ENCODE results near the gene LRP8. TPM values are rescaled to one million over a fixed set of nuclear protein-coding genes. Genes with fewer than 3 reads are reported as not detected.

Gene LRP8
- total and polyA plus RNA-seq, 2 donors (not counting 3 experiments of a cell fraction or from before 2014, with no cell fraction given), result 40.9 to 62.2 TPM

DNA sequence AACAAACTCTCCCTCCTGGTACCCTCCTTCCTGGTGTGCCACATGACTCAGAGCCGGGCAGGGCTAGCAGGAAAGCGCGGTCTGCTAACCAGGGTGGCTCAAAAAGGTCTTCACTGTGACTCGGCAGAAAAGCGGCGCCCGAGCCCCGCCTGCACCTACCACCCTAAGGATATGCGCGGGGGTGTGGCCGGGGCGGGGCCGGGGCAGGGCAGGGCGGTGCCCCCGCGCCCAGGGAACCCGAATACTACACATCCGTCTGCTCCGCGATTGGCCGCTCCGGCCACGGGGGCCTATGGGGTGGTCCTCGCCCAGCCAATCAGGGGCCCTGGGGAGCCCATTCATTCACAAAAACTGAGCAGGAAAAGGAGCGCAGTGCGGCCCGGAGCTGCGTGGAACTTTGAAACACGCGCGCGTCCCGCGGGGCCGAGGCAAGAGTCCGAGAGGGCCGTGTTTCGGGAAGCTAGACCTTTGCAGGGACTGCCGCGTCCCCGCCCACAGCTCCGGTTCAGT is 1.7 kb downstream of the LRP8 start:
- Histone ChIP-seq H3K9me3 (replicated peaks; ENCODE audit: control insufficient read depth, insufficient read depth, low read length) (no peaks in the 10 kb centered on the region), H3K9ac (replicated peaks; ENCODE audit: extremely low read depth, insufficient read depth, low read length) (peak overlapping the region; percentile 85), H3K4me3 (replicated peaks in 1 of 3; ENCODE audit: insufficient read depth in 1 of 3, low read depth in 1 of 3, low read length in 3 of 3) (peak overlapping the region; percentile 53 to 83 (median 79)), H3K4me2 (ENCODE audit: insufficient read depth, low read length) (peak overlapping the region; percentile 25), H3K36me3 (ENCODE audit: control insufficient read depth in 2 of 2, extremely low read depth in 1 of 2, insufficient read depth in 2 of 2, low read length in 2 of 2) (no peaks in the 10 kb centered on the region), H3K27ac (ENCODE audit: insufficient read depth, low read depth, low read length) (peak overlapping the region; percentile 81), H3K9me1 (replicated peaks; ENCODE audit: control insufficient read depth, extremely low read depth, insufficient read depth, low read length) (no peaks in the 10 kb centered on the region), H3K79me2 (ENCODE audit: control insufficient read depth, insufficient read depth, low read length) (peaks cover 51% of the 10 kb centered on the region), H4K20me1 (replicated peaks; ENCODE audit: control insufficient read depth, extremely low read depth, insufficient read depth, low read length) (no peaks in the 10 kb centered on the region), H3K4me1 (ENCODE audit: control insufficient read depth, extremely low read depth, insufficient read depth, low read length) (peaks cover 16% of the 10 kb centered on the region), H2AFZ (ENCODE audit: low read depth, low read length) (peak overlapping the region; percentile 95), H3K27me3 (ENCODE audit: control insufficient read depth in 2 of 2, insufficient read depth in 2 of 2, low read length in 2 of 2) (no peaks in the 10 kb centered on the region)
- CTCF ChIA-PET, result interaction anchor here (0.7 to 2.2 kb wide), 3 partner anchors 9 to 69 kb away, joined by 3 to 8 read pairs (median 3); no protein-coding TSS in a partner anchor
- dilution Hi-C loops (cut with MboI; ENCODE audit: extremely low pct_ligation_motif_present, low sequenced_read_pairs), result no loop called here
- peak; percentile 96 for FAIRE-seq
- peak; percentile 62 for TF ChIP-seq POLR2AphosphoS5 (IDR thresholded peaks at IDR 0.05; ENCODE audit: insufficient read depth, low read depth, low read length)
- TF ChIP-seq MYC (IDR thresholded peaks at IDR 0.05; ENCODE audit: low read depth, low read length), result no peak
- TF ChIP-seq POLR2A (IDR thresholded peaks at IDR 0.05; ENCODE audit: low read depth, low read length), result peak; percentile 76
- intact Hi-C loops (cut with micrococcal nuclease), result loop anchor here (1.0 to 2.0 kb wide), 4 partner anchors 33 to 129 kb away; partner anchors contain the start of genes CPT2 and MAGOH
- no TSS peak for BruUV-seq (replicated peaks)
- POLR2A ChIA-PET, result no interaction called here
- peak; percentile 81 for DNase-seq (ENCODE audit: low read depth, low spot score)

DNA sequence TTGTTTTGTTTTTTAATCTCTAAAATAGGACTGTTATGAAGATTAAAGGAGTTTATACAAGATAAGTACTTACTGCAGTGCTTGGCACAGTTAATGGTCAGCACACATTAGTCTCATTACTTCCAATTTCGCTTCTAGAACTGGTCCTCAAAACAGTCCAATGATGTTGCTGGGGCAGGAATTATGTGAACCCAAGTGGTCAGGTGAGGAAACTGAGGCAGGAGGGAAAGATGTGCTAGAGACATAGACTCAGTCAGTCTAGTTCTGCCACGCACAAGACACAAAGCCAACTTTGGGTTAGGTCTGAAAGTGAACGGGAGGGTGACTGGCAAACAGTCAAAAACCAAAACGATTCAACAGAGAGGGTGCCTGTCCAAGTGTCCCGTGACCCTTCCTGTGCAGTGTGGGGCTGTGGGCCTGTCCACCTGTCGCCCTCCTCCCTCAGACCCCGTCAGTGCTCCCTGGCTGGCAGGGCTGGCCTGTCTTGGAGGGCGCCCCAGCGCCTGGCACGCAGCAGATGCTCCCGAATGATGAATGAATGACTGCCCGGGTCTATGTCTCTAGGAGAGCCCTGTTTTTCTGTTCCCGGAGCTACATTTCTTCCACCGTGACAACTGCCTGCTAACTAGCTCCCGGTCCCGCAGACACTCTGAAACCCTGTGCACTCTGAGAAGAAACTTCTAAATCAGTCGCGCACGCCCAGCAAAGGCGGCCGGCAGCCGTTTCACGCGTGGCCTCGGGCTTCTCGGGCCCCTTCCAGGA is 2.4 kb downstream of the LRP8 start:
- POLR2A ChIA-PET, result no interaction called here
- dilution Hi-C loops (cut with MboI; ENCODE audit: extremely low pct_ligation_motif_present, low sequenced_read_pairs), result no loop called here

More for the DNA sequence above, 2.4 kb downstream of the LRP8 start:
- peak; percentile 6 for DNase-seq (ENCODE audit: low read depth, low spot score)
- no peak for FAIRE-seq
- intact Hi-C loops (cut with micrococcal nuclease), result loop anchor here (1.0 to 2.0 kb wide), 4 partner anchors 32 to 129 kb away; partner anchors contain the start of genes CPT2 and MAGOH
- Histone ChIP-seq H3K27me3 (ENCODE audit: control insufficient read depth in 2 of 2, insufficient read depth in 2 of 2, low read length in 2 of 2) (no peaks in the 10 kb centered on the region), H3K9ac (replicated peaks; ENCODE audit: extremely low read depth, insufficient read depth, low read length) (peak overlapping the region; percentile 54), H3K79me2 (ENCODE audit: control insufficient read depth, insufficient read depth, low read length) (peaks cover 57% of the 10 kb centered on the region), H3K27ac (ENCODE audit: insufficient read depth, low read depth, low read length) (peak overlapping the region; percentile 72), H3K4me2 (ENCODE audit: insufficient read depth, low read length) (peak overlapping the region; percentile 25), H3K4me3 (replicated peaks in 1 of 3; ENCODE audit: insufficient read depth in 1 of 3, low read depth in 1 of 3, low read length in 3 of 3) (peak overlapping the region in 2 of 3 experiments; percentile 53 to 83), H4K20me1 (replicated peaks; ENCODE audit: control insufficient read depth, extremely low read depth, insufficient read depth, low read length) (no peaks in the 10 kb centered on the region), H3K9me3 (replicated peaks; ENCODE audit: control insufficient read depth, insufficient read depth, low read length) (no peaks in the 10 kb centered on the region), H2AFZ (ENCODE audit: low read depth, low read length) (peak overlapping the region; percentile 1), H3K9me1 (replicated peaks; ENCODE audit: control insufficient read depth, extremely low read depth, insufficient read depth, low read length) (no peaks in the 10 kb centered on the region), H3K36me3 (ENCODE audit: control insufficient read depth in 2 of 2, extremely low read depth in 1 of 2, insufficient read depth in 2 of 2, low read length in 2 of 2) (no peaks in the 10 kb centered on the region), H3K4me1 (ENCODE audit: control insufficient read depth, extremely low read depth, insufficient read depth, low read length) (peaks cover 16% of the 10 kb centered on the region)
- TSS peak; percentile 49 for BruUV-seq (replicated peaks)
- CTCF ChIA-PET, result interaction anchor here (0.7 kb wide), 1 partner anchor 8 kb away, joined by 3 read pairs; no protein-coding TSS in a partner anchor
- TF ChIP-seq POLR2A (IDR thresholded peaks at IDR 0.05; ENCODE audit: low read depth, low read length), result no peak
